ENCODE results near the gene DNAH6.

GRCh38 chr2:84537251-84537650, 21.0 kb downstream of the DNAH6 start:
- TF ChIP-seq SP1 (IDR thresholded peaks at IDR 0.05; ENCODE audit: low read depth) (no peak), CTCF (IDR thresholded peaks at IDR 0.05 in 2 of 3, conservative IDR thresholded peaks at IDR 0.05 in 1 of 3; ENCODE audit: borderline replicate concordance in 1 of 3, insufficient read depth in 1 of 3, low read depth in 2 of 3, low read length in 2 of 3) (no peak), POLR2AphosphoS5 (IDR thresholded peaks at IDR 0.05; ENCODE audit: low read depth, low read length) (no peak), YY1 (IDR thresholded peaks at IDR 0.05; ENCODE audit: extremely low read depth, insufficient replicate concordance, low read depth, low read length) (no peak), POLR2A (IDR thresholded peaks at IDR 0.05; ENCODE audit: borderline replicate concordance, extremely low read depth, insufficient read depth, insufficient read length) (no peak)
